DND-41 (cell line): ENCODE data around the gene CDC26.

Experiments
- CTCF ChIP-seq: IDR thresholded peaks from 2 replicates; pipeline ENCODE4 v1.5.1; 2012; ENCODE audit warnings: borderline replicate concordance, low read length, moderate library complexity, mild to moderate bottlenecking; ENCODE audit not compliant: poor library complexity, severe bottlenecking; ENCODE audit errors: extremely low read depth
- EZH2 ChIP-seq: IDR thresholded peaks from 3 replicates; pipeline ENCODE4 v1.6.1; 2012; ENCODE audit warnings: borderline replicate concordance, low read depth, mild to moderate bottlenecking, moderate library complexity, low read length, inconsistent platforms; ENCODE audit not compliant: severe bottlenecking

DNA sequence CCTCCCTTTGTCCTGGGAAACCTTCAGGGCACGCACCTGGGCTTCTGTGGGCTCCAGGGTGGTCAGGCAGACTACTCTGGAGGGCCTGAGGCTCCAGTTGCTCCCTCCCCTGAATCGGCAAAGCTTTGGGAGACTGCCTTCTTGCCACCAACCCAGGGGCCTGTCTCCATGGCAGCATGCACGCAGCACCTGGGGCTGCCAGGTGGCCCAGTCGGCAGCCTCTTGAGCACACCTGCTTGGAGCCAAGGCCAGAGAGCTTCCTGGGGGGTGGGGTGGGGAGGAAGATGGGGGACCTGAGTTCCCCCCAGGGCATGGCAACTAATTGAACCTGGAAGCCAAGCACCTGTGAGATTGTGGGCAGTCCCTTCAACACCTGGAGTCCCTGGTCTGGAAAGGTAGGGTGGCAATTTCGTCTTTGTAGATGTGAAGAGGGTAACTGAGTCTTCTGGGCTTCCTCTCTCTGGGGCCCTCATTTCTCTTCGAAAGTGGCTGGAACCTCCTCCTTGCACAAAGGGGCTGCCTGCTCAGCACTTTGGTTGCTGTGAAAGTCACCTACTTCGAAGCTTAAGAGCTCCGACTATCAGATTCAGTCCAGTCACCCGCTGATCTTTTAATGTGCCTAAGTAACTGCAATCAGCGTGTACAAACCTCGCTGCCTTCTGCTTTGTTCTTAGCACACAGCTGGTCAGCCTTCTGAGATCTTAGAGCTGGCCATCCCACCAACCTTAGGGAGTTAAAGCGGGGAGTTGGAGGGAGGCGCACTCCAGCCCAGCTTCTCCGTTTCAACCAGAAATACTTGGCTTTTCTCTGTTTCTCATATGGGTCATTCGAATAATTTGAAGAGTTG, 23.8 kb upstream of the CDC26 start:
- no peak for TF ChIP-seq CTCF
- TF ChIP-seq EZH2, result no peak
